Measurements from ENCODE around the gene ZSWIM9.

DNA sequence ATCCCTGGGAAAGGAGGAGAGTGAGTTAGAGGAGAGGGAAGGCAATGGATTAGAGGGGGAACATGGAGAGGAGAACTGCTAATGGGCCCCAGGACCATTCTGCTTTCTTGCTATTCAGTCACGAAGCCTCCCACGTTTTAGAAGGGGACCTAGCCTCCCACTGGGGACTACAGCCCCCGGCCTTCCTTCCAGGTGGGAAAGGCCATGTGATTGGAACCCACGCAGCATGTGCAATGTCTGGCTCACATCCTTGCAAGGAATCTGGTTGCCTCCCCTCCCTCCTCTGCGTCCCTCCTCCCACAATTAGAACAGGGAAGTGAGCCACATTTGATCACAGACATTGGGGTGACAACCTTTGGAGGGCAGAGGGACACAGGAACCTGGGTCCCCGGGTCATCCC, 37.4 kb upstream of the ZSWIM9 start:
- TF ChIP-seq POLR2AphosphoS5 (IDR thresholded peaks at IDR 0.05) (no peak), POLR2A (IDR thresholded peaks at IDR 0.05) (no peak)
